ENCODE measurements around the gene DPP9. TPM values are rescaled to one million over a fixed set of nuclear protein-coding genes. Genes with fewer than 3 reads are reported as not detected.
A peak's percentile ranks its signal among the peaks of the same experiment; 100 is the strongest.

Gene DPP9
- total RNA-seq, 1 donor from 2014 or later, result 34.0 TPM

GRCh38 chr19:4678881-4679790 lies 44.5 kb downstream of the DPP9 start:
- no peaks in the 10 kb centered on the region for H3K27me3 ChIP-seq (ENCODE audit: control insufficient read depth, insufficient read depth, low read length)
- no peak overlapping the region for H3K4me3 ChIP-seq (ENCODE audit: low read depth, low read length)
- DNase-seq (ENCODE audit: low read depth) (no peak), FAIRE-seq (no peak)
- no peak for TF ChIP-seq CTCF (IDR thresholded peaks at IDR 0.05; ENCODE audit: insufficient read depth, low read length, severe bottlenecking)
- peaks cover 31% of the 10 kb centered on the region for H3K36me3 ChIP-seq (ENCODE audit: control insufficient read depth, insufficient read depth, low read length)

- peaks cover 17% of the 10 kb centered on the region for H3K36me3 ChIP-seq (ENCODE audit: control insufficient read depth, insufficient read depth, low read length)
- TF ChIP-seq CTCF (IDR thresholded peaks at IDR 0.05; ENCODE audit: insufficient read depth, low read length, severe bottlenecking), result peak; percentile 74
- FAIRE-seq (no peak), DNase-seq (ENCODE audit: low read depth) (peak; percentile 30)
- H3K4me3 ChIP-seq (ENCODE audit: low read depth, low read length), result no peak overlapping the region
- no peaks in the 10 kb centered on the region for H3K27me3 ChIP-seq (ENCODE audit: control insufficient read depth, insufficient read depth, low read length)
Measured at GRCh38 chr19:4676955-4677731, 46.5 kb downstream of the DPP9 start.

GRCh38 chr19:4675346-4675745 lies 48.3 kb downstream of the DPP9 start:
- no peak for FAIRE-seq
- no peak for DNase-seq (ENCODE audit: low read depth)
- H3K4me3 ChIP-seq (ENCODE audit: low read depth, low read length), result no peak overlapping the region
- TF ChIP-seq CTCF (IDR thresholded peaks at IDR 0.05; ENCODE audit: insufficient read depth, low read length, severe bottlenecking), result no peak
- no peaks in the 10 kb centered on the region for H3K27me3 ChIP-seq (ENCODE audit: control insufficient read depth, insufficient read depth, low read length)
- H3K36me3 ChIP-seq (ENCODE audit: control insufficient read depth, insufficient read depth, low read length), result peaks cover 14% of the 10 kb centered on the region

- H3K27me3 ChIP-seq (ENCODE audit: control insufficient read depth, insufficient read depth, low read length), result no peaks in the 10 kb centered on the region
- FAIRE-seq (no peak), DNase-seq (ENCODE audit: low read depth) (no peak)
- peaks cover 11% of the 10 kb centered on the region for H3K36me3 ChIP-seq (ENCODE audit: control insufficient read depth, insufficient read depth, low read length)
- no peak overlapping the region for H3K4me3 ChIP-seq (ENCODE audit: low read depth, low read length)
- no peak for TF ChIP-seq CTCF (IDR thresholded peaks at IDR 0.05; ENCODE audit: insufficient read depth, low read length, severe bottlenecking)
Measured at GRCh38 chr19:4673726-4674125, 49.9 kb downstream of the DPP9 start.

- no peak overlapping the region for H3K4me3 ChIP-seq (ENCODE audit: low read depth, low read length)
- no peak for DNase-seq (ENCODE audit: low read depth)
- FAIRE-seq, result no peak
Measured at GRCh38 chr19:4673216-4673615, 50.4 kb downstream of the DPP9 start.

More at GRCh38 chr19:4673216-4673615, 50.4 kb downstream of the DPP9 start:
- peaks cover 11% of the 10 kb centered on the region for H3K36me3 ChIP-seq (ENCODE audit: control insufficient read depth, insufficient read depth, low read length)
- H3K27me3 ChIP-seq (ENCODE audit: control insufficient read depth, insufficient read depth, low read length), result no peaks in the 10 kb centered on the region
- no peak for TF ChIP-seq CTCF (IDR thresholded peaks at IDR 0.05; ENCODE audit: insufficient read depth, low read length, severe bottlenecking)
